Activated CD8-positive, alpha-beta T cell treated with anti-CD3 and anti-CD28 coated beads, Interleukin-2, amount 10 ng/mL, durations not matched to agents 7 days and 5 days (primary cell): ENCODE measurements around the gene C5orf58. TPM values are rescaled to one million over a fixed set of nuclear protein-coding genes. Genes with fewer than 3 reads are reported as not detected.
A peak's percentile ranks its signal among the peaks of the same experiment; 100 is the strongest.
"Not testable (repeated sequence)": the region's sequence is repeated elsewhere in the genome, so short reads cannot be mapped to it uniquely, and the experiment has no call there.

Experiments used
- ATAC-seq: fragments of 150-1000 bp; cut with Tn5 transposase; one replicate; pipeline ENCODE4 v1.10.0; 2021; ENCODE audit warnings: moderate library complexity
- CTCF ChIA-PET: fragments of 350-600 bp; sonication (Branson Sonifier 250); formaldehyde crosslinking; loops from one replicate; lab custom pipeline; 2021; ENCODE audit warnings: antibody characterized with exemption; lab: Charles Lee
- POLR2A ChIA-PET: fragments of 350-600 bp; sonication (Branson Sonifier 250); formaldehyde crosslinking; loops from one replicate; lab custom pipeline; 2021; ENCODE audit warnings: antibody characterized with exemption; lab: Charles Lee
- DNase-seq: peaks from one replicate; pipeline ENCODE4 v3.0.0-alpha.2; 2020
- H3K27ac Mint-ChIP-seq: one replicate; pipeline ENCODE4 v1.8.0; 2021; ENCODE audit warnings: mild to moderate bottlenecking, mixed read lengths
- H3K27me3 Mint-ChIP-seq: one replicate; pipeline ENCODE4 v1.8.0; 2021; ENCODE audit warnings: low read depth, mixed read lengths
- H3K36me3 Mint-ChIP-seq: one replicate; pipeline ENCODE4 v1.8.0; 2021; ENCODE audit warnings: low read depth, mixed read lengths
- H3K4me1 Mint-ChIP-seq: one replicate; pipeline ENCODE4 v1.8.0; 2021; ENCODE audit warnings: low read depth, mixed read lengths
- H3K4me3 Mint-ChIP-seq: one replicate; pipeline ENCODE4 v1.8.0; 2021; ENCODE audit warnings: mild to moderate bottlenecking, mixed read lengths
- H3K9me3 Mint-ChIP-seq: one replicate; pipeline ENCODE4 v1.8.0; 2022; ENCODE audit warnings: mixed read lengths; ENCODE audit not compliant: insufficient read depth
- total RNA-seq, 2 experiments: library from RNA; stranded (reverse); gene quantifications; one replicate each; pipeline ENCODE4 v1.2.3, GENCODE V29; 2021

The C5orf58 gene
- total RNA-seq, 2 experiments from 2014 or later, result not detected

DNA sequence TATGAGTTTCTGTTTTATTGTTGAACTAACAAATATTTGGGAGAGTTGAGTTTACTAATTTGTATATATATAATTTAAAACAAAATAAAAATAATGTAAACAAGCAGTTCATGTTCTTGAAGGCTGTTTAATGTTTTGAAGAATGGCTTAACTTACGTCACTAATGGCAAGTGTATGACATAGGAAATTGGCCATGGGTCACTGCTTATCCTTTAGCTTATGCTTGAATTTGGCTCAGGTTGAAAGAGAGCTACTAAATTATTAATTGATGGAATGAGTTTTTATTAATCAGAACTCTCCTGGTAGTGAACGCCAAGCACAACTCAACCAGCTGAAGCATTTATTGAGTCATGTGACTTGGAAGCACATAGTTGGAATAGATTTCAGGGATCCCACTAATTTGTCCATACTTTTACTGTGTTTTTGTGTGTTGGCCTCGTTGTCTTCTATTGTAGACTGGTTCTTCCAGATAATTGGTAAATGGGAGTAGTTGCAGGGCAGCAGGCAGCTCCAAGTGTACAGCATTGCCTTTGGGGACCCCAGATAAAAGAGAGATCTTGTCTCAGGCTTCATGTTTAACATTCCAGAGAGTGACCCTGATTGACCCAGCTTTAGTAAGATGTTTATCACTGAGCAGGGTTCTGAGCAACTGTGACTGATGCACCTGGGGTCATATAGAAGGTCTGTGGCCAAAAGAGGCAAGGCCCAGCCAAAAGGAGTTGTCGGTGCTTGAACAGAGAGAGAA lies 13.5 kb downstream of the C5orf58 start:
- peaks cover 65% of the 10 kb centered on the region for H3K36me3 Mint-ChIP-seq
- CTCF ChIA-PET, result interaction anchor here (0.8 to 2.1 kb wide), 11 partner anchors 16 to 175 kb away, joined by 3 to 18 read pairs (median 4); partner anchors contain the start of gene LCP2
- H3K4me3 Mint-ChIP-seq, result no peak overlapping the region
- POLR2A ChIA-PET, result interaction anchor here (0.9 to 1.4 kb wide), 4 partner anchors 15 to 51 kb away, joined by 3 to 5 read pairs (median 4); no protein-coding TSS in a partner anchor
- H3K27ac Mint-ChIP-seq, result peak overlapping the region; percentile 11
- DNase-seq (no peak), ATAC-seq (no peak)
- H3K9me3 Mint-ChIP-seq, result peaks cover 15% of the 10 kb centered on the region
- no peaks in the 10 kb centered on the region for H3K27me3 Mint-ChIP-seq
- peaks cover 21% of the 10 kb centered on the region for H3K4me1 Mint-ChIP-seq

GRCh38 chr5:170247363-170247762 lies 14.6 kb downstream of the C5orf58 start:
- ATAC-seq (no peak), DNase-seq (no peak)
- POLR2A ChIA-PET, result interaction anchor here (0.9 to 1.4 kb wide), 2 partner anchors 14 to 19 kb away, joined by 3 to 5 read pairs; no protein-coding TSS in a partner anchor
- Mint-ChIP-seq H3K27ac (no peak overlapping the region), H3K36me3 (peaks cover 76% of the 10 kb centered on the region), H3K27me3 (no peaks in the 10 kb centered on the region), H3K4me1 (peaks cover 30% of the 10 kb centered on the region), H3K4me3 (no peak overlapping the region), H3K9me3 (peaks cover 15% of the 10 kb centered on the region)
- CTCF ChIA-PET, result interaction anchor here (0.9 to 2.1 kb wide), 5 partner anchors 15 to 92 kb away, joined by 5 to 18 read pairs (median 6); partner anchors contain the start of gene LCP2

DNA sequence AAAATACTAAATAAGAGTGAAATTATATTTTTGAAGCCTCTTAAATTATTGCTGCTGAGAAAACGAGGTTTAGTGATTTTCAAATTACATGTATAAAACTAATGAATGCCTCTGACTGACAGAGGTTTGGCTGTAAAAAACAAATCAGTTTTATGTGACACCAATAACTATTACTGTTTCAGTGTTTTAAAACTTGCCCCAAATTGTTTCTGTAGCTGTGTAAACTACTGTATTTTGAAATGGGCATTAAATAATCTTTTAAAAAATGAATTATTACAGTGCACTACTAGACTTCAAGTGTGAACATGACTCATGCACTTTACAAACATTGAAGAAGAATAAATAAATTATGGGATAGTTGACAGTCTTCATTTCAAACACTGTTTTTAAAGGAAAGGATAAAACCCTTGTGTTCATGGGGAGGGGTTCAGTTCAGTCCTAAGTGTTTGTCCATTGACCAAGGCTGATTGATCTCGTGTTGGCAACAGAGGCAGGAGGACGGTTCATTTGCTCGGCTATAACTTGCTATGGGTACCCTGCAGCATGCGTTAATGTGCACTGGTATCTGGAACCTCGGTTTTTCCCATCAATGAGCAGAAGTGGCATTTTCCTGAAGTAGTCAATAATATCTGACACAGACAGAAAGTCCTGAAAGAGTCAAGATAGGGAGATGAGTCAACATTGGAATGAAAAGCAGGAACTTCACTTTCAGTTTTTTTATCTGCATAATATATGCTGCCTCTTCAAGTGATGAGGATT lies 15.6 kb downstream of the C5orf58 start:
- ChIA-PET CTCF (interaction anchor here (2.1 kb wide), 1 partner anchor 91 kb away, joined by 9 read pairs; no protein-coding TSS in a partner anchor), POLR2A (no interaction called here)
- H3K9me3 Mint-ChIP-seq, result peaks cover 15% of the 10 kb centered on the region
- ATAC-seq (no peak), DNase-seq (no peak)
- no peaks in the 10 kb centered on the region for H3K27me3 Mint-ChIP-seq
- no peak overlapping the region for H3K4me3 Mint-ChIP-seq
- H3K36me3 Mint-ChIP-seq, result peaks cover 85% of the 10 kb centered on the region
- H3K27ac Mint-ChIP-seq, result no peak overlapping the region
- H3K4me1 Mint-ChIP-seq, result peaks cover 34% of the 10 kb centered on the region

DNA sequence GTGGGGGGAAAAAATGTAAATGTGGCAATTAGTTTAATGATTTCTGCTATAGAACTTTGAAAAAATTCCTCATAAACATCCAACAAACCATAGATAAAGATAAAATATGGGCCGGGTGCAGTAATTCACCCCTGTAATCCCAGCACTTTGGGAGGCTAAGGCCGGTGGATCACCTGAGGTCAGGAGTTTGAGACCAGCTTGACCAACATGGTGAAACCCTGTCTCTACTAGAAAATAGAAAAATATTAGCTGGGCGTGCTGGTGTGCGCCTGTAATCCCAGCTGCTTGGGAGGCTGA lies 16.1 kb downstream of the C5orf58 start:
- H3K4me3 Mint-ChIP-seq, H3K27ac Mint-ChIP-seq, DNase-seq, ATAC-seq, POLR2A ChIA-PET, H3K27me3 Mint-ChIP-seq: not testable (repeated sequence)
- Mint-ChIP-seq H3K4me1 (peaks cover 39% of the 10 kb centered on the region), H3K36me3 (peaks cover 90% of the 10 kb centered on the region), H3K9me3 (peaks cover 15% of the 10 kb centered on the region)
- CTCF ChIA-PET, result interaction anchor here (3.0 kb wide), 1 partner anchor 23 kb away, joined by 10 read pairs; no protein-coding TSS in a partner anchor

- Mint-ChIP-seq H3K9me3 (peaks cover 15% of the 10 kb centered on the region), H3K4me1 (peaks cover 44% of the 10 kb centered on the region), H3K4me3 (no peak overlapping the region), H3K36me3 (peaks cover 94% of the 10 kb centered on the region), H3K27me3 (no peaks in the 10 kb centered on the region), H3K27ac (peak overlapping the region; percentile 19)
- ATAC-seq (no peak), DNase-seq (peak; percentile 20)
- CTCF ChIA-PET, result interaction anchor here (0.7 to 3.0 kb wide), 2 partner anchors 23 to 89 kb away, joined by 3 to 10 read pairs; no protein-coding TSS in a partner anchor
- POLR2A ChIA-PET, result interaction anchor here (1.0 kb wide), 1 partner anchor 48 kb away, joined by 3 read pairs; the partner anchor contains the start of gene LCP2
These were observed 16.6 kb downstream of the C5orf58 start for GRCh38 chr5:170249355-170249754.

- ChIA-PET POLR2A (no interaction called here), CTCF (interaction anchor here (0.7 to 3.0 kb wide), 2 partner anchors 18 to 25 kb away, joined by 3 to 10 read pairs; no protein-coding TSS in a partner anchor)
- Mint-ChIP-seq H3K4me1 (peaks cover 58% of the 10 kb centered on the region), H3K9me3 (peaks cover 13% of the 10 kb centered on the region), H3K27me3 (no peaks in the 10 kb centered on the region), H3K27ac (peak overlapping the region; percentile 15), H3K4me3 (no peak overlapping the region), H3K36me3 (peaks cover 96% of the 10 kb centered on the region)
- no peak for DNase-seq
- no peak for ATAC-seq
These were observed 18.1 kb downstream of the C5orf58 start for GRCh38 chr5:170250810-170251317.

GRCh38 chr5:170251462-170251861 lies 18.7 kb downstream of the C5orf58 start:
- ChIA-PET CTCF (interaction anchor here (1.0 to 3.0 kb wide), 4 partner anchors 15 to 25 kb away, joined by 3 to 10 read pairs (median 4); no protein-coding TSS in a partner anchor), POLR2A (no interaction called here)
- peaks cover 64% of the 10 kb centered on the region for H3K4me1 Mint-ChIP-seq
- H3K27ac Mint-ChIP-seq, result peak overlapping the region; percentile 45
- no peak for ATAC-seq
- no peak for DNase-seq
- peaks cover 96% of the 10 kb centered on the region for H3K36me3 Mint-ChIP-seq
- H3K4me3 Mint-ChIP-seq, result no peak overlapping the region
- peaks cover 8% of the 10 kb centered on the region for H3K9me3 Mint-ChIP-seq
- H3K27me3 Mint-ChIP-seq, result no peaks in the 10 kb centered on the region

DNA sequence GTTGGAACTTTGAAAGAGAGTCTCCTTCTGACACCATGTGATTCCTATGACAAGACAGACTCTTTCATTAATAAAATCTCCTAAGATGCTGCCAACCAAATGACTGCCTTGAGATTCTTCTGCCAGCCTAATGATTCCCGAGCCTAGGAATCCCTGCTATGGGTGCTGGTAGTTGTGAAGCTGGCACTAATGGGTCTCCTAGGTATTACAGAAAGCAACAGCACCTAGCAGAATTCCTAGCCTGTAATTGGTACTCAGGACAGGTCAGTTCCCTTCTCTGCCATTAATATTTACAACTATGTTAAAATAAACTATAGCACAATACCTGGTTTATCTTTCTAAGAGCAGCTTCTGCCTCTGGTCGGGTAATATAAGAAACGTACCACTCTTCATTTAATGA lies 19.3 kb downstream of the C5orf58 start:
- POLR2A ChIA-PET, result interaction anchor here (0.8 kb wide), 1 partner anchor 9 kb away, joined by 3 read pairs; no protein-coding TSS in a partner anchor
- Mint-ChIP-seq H3K27ac (no peak overlapping the region), H3K4me1 (peaks cover 70% of the 10 kb centered on the region), H3K9me3 (peaks cover 7% of the 10 kb centered on the region), H3K4me3 (no peak overlapping the region), H3K36me3 (peaks cover 96% of the 10 kb centered on the region), H3K27me3 (no peaks in the 10 kb centered on the region)
- no peak for DNase-seq
- CTCF ChIA-PET, result interaction anchor here (1.0 to 3.0 kb wide), 5 partner anchors 14 to 87 kb away, joined by 3 to 10 read pairs (median 5); no protein-coding TSS in a partner anchor
- ATAC-seq, result no peak

DNA sequence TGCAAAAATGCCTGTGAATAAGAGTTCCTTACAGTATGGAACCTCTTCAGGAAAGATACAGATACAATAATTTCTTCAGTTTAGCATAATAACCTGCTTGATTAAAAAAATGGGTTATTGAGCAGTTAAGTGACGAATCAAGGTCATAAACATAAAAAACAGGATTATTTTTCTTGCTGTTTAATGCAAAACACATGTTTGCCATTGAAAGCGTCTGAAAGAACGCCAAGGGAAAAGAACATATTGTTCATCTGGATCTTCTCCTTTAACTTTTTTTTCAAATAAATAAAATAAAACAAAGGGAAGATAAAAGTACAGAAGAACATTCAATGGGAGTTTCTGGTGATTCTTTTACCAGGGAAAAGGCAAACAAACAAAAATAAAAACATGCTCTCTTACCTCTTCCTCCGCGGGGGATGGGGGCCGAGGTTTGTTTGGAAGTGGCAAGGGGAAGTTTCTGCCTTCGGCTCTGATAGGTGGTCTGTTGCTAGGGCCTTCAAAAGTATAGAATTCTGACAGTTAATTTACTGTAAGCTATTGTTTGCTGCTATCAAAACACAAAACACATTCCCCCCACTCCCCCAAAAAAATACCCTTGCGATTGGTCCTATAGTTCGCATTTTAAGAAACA lies 20.1 kb downstream of the C5orf58 start:
- no peak overlapping the region for H3K27ac Mint-ChIP-seq
- H3K4me3 Mint-ChIP-seq, result no peak overlapping the region
- DNase-seq (no peak), ATAC-seq (no peak)
- H3K9me3 Mint-ChIP-seq, result no peaks in the 10 kb centered on the region
- CTCF ChIA-PET, result interaction anchor here (1.1 to 1.9 kb wide), 5 partner anchors 10 to 87 kb away, joined by 3 to 7 read pairs (median 5); no protein-coding TSS in a partner anchor
- H3K36me3 Mint-ChIP-seq, result peaks cover 96% of the 10 kb centered on the region
- no peaks in the 10 kb centered on the region for H3K27me3 Mint-ChIP-seq
- POLR2A ChIA-PET, result interaction anchor here (0.8 kb wide), 1 partner anchor 9 kb away, joined by 3 read pairs; no protein-coding TSS in a partner anchor
- peaks cover 78% of the 10 kb centered on the region for H3K4me1 Mint-ChIP-seq

- DNase-seq (peak; percentile 86), ATAC-seq (peak; percentile 97)
- peak overlapping the region; percentile 82 for H3K27ac Mint-ChIP-seq
- no peaks in the 10 kb centered on the region for H3K9me3 Mint-ChIP-seq
- peaks cover 86% of the 10 kb centered on the region for H3K4me1 Mint-ChIP-seq
- POLR2A ChIA-PET, result interaction anchor here (0.8 kb wide), 1 partner anchor 29 kb away, joined by 3 read pairs; no protein-coding TSS in a partner anchor
- no peak overlapping the region for H3K4me3 Mint-ChIP-seq
- CTCF ChIA-PET, result interaction anchor here (0.5 to 1.5 kb wide), 4 partner anchors 9 to 41 kb away, joined by 3 read pairs; no protein-coding TSS in a partner anchor
- H3K27me3 Mint-ChIP-seq, result no peaks in the 10 kb centered on the region
- peaks cover 97% of the 10 kb centered on the region for H3K36me3 Mint-ChIP-seq
These were observed 21.3 kb downstream of the C5orf58 start for GRCh38 chr5:170254056-170254455.
